ENCODE data around the gene GSTCD.

DNA sequence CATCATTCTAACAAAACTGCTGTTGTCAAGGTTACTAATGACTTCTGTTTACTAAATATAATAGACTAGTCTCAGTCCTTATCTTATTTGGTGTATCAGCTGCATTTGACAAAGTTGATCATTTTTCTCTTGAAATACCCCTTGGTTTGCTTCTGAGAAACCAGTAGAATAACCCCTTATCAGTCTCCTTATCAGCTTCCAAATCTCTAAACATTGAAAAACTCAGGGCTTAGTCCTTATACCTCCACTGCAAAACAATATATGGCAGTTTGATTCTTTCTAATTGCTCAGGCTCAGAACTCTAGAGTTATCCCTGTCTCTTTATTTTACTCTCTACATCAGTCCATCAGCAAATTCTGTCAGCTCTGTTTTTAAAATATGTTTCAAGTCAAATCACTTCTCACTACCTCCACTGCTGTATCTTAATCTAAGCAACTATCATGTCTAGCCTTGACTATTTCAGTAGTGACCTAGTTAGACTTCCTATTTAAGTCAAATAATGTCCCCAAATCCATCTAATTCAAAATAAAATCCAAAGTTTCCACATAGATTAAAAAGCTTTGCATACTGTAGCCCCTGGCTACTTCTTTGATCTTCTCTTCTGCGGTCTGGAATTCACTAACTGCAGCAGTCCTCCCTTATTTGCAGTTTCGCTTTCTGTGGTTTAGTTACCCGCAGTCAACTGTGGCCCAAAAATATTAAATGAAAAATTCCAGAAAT is 99.6 kb downstream of the GSTCD start:
- TF ChIP-seq, protein P1, sequence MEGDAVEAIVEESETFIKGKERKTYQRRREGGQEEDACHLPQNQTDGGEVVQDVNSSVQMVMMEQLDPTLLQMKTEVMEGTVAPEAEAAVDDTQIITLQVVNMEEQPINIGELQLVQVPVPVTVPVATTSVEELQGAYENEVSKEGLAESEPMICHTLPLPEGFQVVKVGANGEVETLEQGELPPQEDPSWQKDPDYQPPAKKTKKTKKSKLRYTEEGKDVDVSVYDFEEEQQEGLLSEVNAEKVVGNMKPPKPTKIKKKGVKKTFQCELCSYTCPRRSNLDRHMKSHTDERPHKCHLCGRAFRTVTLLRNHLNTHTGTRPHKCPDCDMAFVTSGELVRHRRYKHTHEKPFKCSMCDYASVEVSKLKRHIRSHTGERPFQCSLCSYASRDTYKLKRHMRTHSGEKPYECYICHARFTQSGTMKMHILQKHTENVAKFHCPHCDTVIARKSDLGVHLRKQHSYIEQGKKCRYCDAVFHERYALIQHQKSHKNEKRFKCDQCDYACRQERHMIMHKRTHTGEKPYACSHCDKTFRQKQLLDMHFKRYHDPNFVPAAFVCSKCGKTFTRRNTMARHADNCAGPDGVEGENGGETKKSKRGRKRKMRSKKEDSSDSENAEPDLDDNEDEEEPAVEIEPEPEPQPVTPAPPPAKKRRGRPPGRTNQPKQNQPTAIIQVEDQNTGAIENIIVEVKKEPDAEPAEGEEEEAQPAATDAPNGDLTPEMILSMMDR (tag by site-specific recombination; IDR thresholded peaks at IDR 0.05), result no peak
- TF ChIP-seq, protein P2, sequence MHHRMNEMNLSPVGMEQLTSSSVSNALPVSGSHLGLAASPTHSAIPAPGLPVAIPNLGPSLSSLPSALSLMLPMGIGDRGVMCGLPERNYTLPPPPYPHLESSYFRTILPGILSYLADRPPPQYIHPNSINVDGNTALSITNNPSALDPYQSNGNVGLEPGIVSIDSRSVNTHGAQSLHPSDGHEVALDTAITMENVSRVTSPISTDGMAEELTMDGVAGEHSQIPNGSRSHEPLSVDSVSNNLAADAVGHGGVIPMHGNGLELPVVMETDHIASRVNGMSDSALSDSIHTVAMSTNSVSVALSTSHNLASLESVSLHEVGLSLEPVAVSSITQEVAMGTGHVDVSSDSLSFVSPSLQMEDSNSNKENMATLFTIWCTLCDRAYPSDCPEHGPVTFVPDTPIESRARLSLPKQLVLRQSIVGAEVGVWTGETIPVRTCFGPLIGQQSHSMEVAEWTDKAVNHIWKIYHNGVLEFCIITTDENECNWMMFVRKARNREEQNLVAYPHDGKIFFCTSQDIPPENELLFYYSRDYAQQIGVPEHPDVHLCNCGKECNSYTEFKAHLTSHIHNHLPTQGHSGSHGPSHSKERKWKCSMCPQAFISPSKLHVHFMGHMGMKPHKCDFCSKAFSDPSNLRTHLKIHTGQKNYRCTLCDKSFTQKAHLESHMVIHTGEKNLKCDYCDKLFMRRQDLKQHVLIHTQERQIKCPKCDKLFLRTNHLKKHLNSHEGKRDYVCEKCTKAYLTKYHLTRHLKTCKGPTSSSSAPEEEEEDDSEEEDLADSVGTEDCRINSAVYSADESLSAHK (tag by site-specific recombination; IDR thresholded peaks at IDR 0.05), result no peak
- TF ChIP-seq, protein P3, sequence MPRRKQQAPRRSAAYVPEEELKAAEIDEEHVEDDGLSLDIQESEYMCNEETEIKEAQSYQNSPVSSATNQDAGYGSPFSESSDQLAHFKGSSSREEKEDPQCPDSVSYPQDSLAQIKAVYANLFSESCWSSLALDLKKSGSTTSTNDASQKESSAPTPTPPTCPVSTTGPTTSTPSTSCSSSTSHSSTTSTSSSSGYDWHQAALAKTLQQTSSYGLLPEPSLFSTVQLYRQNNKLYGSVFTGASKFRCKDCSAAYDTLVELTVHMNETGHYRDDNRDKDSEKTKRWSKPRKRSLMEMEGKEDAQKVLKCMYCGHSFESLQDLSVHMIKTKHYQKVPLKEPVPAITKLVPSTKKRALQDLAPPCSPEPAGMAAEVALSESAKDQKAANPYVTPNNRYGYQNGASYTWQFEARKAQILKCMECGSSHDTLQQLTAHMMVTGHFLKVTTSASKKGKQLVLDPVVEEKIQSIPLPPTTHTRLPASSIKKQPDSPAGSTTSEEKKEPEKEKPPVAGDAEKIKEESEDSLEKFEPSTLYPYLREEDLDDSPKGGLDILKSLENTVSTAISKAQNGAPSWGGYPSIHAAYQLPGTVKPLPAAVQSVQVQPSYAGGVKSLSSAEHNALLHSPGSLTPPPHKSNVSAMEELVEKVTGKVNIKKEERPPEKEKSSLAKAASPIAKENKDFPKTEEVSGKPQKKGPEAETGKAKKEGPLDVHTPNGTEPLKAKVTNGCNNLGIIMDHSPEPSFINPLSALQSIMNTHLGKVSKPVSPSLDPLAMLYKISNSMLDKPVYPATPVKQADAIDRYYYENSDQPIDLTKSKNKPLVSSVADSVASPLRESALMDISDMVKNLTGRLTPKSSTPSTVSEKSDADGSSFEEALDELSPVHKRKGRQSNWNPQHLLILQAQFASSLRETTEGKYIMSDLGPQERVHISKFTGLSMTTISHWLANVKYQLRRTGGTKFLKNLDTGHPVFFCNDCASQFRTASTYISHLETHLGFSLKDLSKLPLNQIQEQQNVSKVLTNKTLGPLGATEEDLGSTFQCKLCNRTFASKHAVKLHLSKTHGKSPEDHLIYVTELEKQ (tag by site-specific recombination; IDR thresholded peaks at IDR 0.05; ENCODE audit: borderline replicate concordance), result no peak
- TF ChIP-seq YY1 (tag by site-specific recombination; IDR thresholded peaks at IDR 0.05), result no peak
- TF ChIP-seq RBAK (tag by site-specific recombination; IDR thresholded peaks at IDR 0.05), result no peak
- TF ChIP-seq, protein P4, sequence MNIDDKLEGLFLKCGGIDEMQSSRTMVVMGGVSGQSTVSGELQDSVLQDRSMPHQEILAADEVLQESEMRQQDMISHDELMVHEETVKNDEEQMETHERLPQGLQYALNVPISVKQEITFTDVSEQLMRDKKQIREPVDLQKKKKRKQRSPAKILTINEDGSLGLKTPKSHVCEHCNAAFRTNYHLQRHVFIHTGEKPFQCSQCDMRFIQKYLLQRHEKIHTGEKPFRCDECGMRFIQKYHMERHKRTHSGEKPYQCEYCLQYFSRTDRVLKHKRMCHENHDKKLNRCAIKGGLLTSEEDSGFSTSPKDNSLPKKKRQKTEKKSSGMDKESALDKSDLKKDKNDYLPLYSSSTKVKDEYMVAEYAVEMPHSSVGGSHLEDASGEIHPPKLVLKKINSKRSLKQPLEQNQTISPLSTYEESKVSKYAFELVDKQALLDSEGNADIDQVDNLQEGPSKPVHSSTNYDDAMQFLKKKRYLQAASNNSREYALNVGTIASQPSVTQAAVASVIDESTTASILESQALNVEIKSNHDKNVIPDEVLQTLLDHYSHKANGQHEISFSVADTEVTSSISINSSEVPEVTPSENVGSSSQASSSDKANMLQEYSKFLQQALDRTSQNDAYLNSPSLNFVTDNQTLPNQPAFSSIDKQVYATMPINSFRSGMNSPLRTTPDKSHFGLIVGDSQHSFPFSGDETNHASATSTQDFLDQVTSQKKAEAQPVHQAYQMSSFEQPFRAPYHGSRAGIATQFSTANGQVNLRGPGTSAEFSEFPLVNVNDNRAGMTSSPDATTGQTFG (tag by site-specific recombination; IDR thresholded peaks at IDR 0.05; ENCODE audit: borderline replicate concordance), result no peak
- TF ChIP-seq, protein P5, sequence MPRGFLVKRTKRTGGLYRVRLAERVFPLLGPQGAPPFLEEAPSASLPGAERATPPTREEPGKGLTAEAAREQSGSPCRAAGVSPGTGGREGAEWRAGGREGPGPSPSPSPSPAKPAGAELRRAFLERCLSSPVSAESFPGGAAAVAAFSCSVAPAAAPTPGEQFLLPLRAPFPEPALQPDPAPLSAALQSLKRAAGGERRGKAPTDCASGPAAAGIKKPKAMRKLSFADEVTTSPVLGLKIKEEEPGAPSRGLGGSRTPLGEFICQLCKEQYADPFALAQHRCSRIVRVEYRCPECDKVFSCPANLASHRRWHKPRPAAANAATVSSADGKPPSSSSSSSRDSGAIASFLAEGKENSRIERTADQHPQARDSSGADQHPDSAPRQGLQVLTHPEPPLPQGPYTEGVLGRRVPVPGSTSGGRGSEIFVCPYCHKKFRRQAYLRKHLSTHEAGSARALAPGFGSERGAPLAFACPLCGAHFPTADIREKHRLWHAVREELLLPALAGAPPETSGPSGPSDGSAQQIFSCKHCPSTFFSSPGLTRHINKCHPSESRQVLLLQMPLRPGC (tag by site-specific recombination; IDR thresholded peaks at IDR 0.05), result no peak
- TF ChIP-seq, protein P6, sequence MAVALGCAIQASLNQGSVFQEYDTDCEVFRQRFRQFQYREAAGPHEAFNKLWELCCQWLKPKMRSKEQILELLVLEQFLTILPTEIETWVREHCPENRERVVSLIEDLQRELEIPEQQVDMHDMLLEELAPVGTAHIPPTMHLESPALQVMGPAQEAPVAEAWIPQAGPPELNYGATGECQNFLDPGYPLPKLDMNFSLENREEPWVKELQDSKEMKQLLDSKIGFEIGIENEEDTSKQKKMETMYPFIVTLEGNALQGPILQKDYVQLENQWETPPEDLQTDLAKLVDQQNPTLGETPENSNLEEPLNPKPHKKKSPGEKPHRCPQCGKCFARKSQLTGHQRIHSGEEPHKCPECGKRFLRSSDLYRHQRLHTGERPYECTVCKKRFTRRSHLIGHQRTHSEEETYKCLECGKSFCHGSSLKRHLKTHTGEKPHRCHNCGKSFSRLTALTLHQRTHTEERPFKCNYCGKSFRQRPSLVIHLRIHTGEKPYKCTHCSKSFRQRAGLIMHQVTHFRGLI (tag by site-specific recombination; IDR thresholded peaks at IDR 0.05), result no peak
- TF ChIP-seq, protein P7, sequence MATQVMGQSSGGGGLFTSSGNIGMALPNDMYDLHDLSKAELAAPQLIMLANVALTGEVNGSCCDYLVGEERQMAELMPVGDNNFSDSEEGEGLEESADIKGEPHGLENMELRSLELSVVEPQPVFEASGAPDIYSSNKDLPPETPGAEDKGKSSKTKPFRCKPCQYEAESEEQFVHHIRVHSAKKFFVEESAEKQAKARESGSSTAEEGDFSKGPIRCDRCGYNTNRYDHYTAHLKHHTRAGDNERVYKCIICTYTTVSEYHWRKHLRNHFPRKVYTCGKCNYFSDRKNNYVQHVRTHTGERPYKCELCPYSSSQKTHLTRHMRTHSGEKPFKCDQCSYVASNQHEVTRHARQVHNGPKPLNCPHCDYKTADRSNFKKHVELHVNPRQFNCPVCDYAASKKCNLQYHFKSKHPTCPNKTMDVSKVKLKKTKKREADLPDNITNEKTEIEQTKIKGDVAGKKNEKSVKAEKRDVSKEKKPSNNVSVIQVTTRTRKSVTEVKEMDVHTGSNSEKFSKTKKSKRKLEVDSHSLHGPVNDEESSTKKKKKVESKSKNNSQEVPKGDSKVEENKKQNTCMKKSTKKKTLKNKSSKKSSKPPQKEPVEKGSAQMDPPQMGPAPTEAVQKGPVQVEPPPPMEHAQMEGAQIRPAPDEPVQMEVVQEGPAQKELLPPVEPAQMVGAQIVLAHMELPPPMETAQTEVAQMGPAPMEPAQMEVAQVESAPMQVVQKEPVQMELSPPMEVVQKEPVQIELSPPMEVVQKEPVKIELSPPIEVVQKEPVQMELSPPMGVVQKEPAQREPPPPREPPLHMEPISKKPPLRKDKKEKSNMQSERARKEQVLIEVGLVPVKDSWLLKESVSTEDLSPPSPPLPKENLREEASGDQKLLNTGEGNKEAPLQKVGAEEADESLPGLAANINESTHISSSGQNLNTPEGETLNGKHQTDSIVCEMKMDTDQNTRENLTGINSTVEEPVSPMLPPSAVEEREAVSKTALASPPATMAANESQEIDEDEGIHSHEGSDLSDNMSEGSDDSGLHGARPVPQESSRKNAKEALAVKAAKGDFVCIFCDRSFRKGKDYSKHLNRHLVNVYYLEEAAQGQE (tag by site-specific recombination; IDR thresholded peaks at IDR 0.05), result no peak
- TF ChIP-seq ZNF292 (tag by site-specific recombination; IDR thresholded peaks at IDR 0.05; ENCODE audit: borderline replicate concordance, low read depth), result no peak
- TF ChIP-seq ZNF10 (tag by site-specific recombination; IDR thresholded peaks at IDR 0.05), result no peak
- TF ChIP-seq MZF1 (tag by site-specific recombination; IDR thresholded peaks at IDR 0.05; ENCODE audit: borderline replicate concordance), result no peak
- no peak for TF ChIP-seq ZNF777 (tag by site-specific recombination; IDR thresholded peaks at IDR 0.05; ENCODE audit: borderline replicate concordance)
